Measurements from ENCODE around the gene SHD. TPM values are rescaled to one million over a fixed set of nuclear protein-coding genes. Genes with fewer than 3 reads are reported as not detected.

SHD gene
- total and polyA plus RNA-seq, 2 of the 4 experiments (the other 2 are of a cell fraction) = not detected

- ChIA-PET POLR2A (ENCODE audit: unreplicated experiment) (no interaction called here), CTCF (no interaction called here)
- H4K5ac ChIP-seq (ENCODE audit: low read depth, low read length) = no peak overlapping the region
- no peak overlapping the region for H2BK120ac ChIP-seq (ENCODE audit: low read depth, low read length)
- BruUV-seq (replicated peaks) = no TSS peak
- no peaks in the 10 kb centered on the region for H3K79me1 ChIP-seq (ENCODE audit: low read depth in 1 of 2, low read length in 2 of 2)
- intact Hi-C loops (cut with micrococcal nuclease) (no loop called here), dilution Hi-C loops (cut with HindIII; ENCODE audit: low sequenced_read_pairs, unreplicated experiment) (no loop called here), in situ Hi-C loops (cut with MboI; ENCODE audit: low sequenced_read_pairs) (no loop called here)
- H3K4me3 ChIP-seq (ENCODE audit: insufficient read depth, low read depth, low read length) = no peak overlapping the region
- H3K36me3 ChIP-seq (ENCODE audit: control insufficient read depth, insufficient read depth, low read length) = no peaks in the 10 kb centered on the region
- H2AFZ ChIP-seq (replicated peaks; ENCODE audit: low read length, poor library complexity) = peak overlapping the region; percentile 51
- DNase-seq = no peak
- H3K9me3 ChIP-seq (ENCODE audit: control insufficient read depth, insufficient read depth, low read length) = no peaks in the 10 kb centered on the region
- no peaks in the 10 kb centered on the region for H3K9me1 ChIP-seq (ENCODE audit: insufficient read depth, low read length)
- no peak overlapping the region for H4K91ac ChIP-seq (ENCODE audit: insufficient read depth, low read depth, low read length)
- no peak for ATAC-seq (ENCODE audit: low read depth)
- H2AK9ac ChIP-seq (replicated peaks; ENCODE audit: low read depth, low read length, poor library complexity) = no peak overlapping the region
- no peak overlapping the region for H3K56ac ChIP-seq (ENCODE audit: extremely low read depth, insufficient read depth, low read length)
- no peaks in the 10 kb centered on the region for H3K4me1 ChIP-seq (ENCODE audit: control insufficient read depth, insufficient read depth, low read length)
- no peak overlapping the region for H2BK5ac ChIP-seq (ENCODE audit: low read depth, low read length, poor library complexity, severe bottlenecking)
- no peak overlapping the region for H3K18ac ChIP-seq (ENCODE audit: low read depth, low read length)
- H2BK20ac ChIP-seq (ENCODE audit: low read depth, low read length) = no peak overlapping the region
- no peak overlapping the region for H3K23ac ChIP-seq (ENCODE audit: low read depth, low read length)
- no peak overlapping the region for H4K8ac ChIP-seq (ENCODE audit: low read depth in 2 of 2, low read length in 2 of 2)
- peaks cover 6% of the 10 kb centered on the region for H3K27me3 ChIP-seq (ENCODE audit: control insufficient read depth, insufficient read depth, low read length)
- no peak for TF ChIP-seq RCOR1 (IDR thresholded peaks at IDR 0.05; ENCODE audit: insufficient replicate concordance, low read length)
- TF ChIP-seq BHLHE40 (IDR thresholded peaks at IDR 0.05; ENCODE audit: low read depth, low read length) = no peak
- TF ChIP-seq NFE2L2 (IDR thresholded peaks at IDR 0.05; ENCODE audit: low read depth, low read length) = no peak
- TF ChIP-seq FOS (IDR thresholded peaks at IDR 0.05; ENCODE audit: low read depth, low read length) = no peak
- no peak for TF ChIP-seq USF2 (IDR thresholded peaks at IDR 0.05; ENCODE audit: low read depth, low read length)
- TF ChIP-seq POLR2A (IDR thresholded peaks at IDR 0.05; ENCODE audit: low read depth, low read length) = no peak
- no peak for TF ChIP-seq CTCF (conservative IDR thresholded peaks at IDR 0.05; ENCODE audit: low read depth, low read length)
- no peak for TF ChIP-seq CHD1 (IDR thresholded peaks at IDR 0.05; ENCODE audit: low read depth, low read length)
- no peak for TF ChIP-seq SMC3 (IDR thresholded peaks at IDR 0.05; ENCODE audit: low read depth, low read length)
- TF ChIP-seq RFX5 (IDR thresholded peaks at IDR 0.05; ENCODE audit: low read depth, low read length) = no peak
- TF ChIP-seq CEBPB (IDR thresholded peaks at IDR 0.05; ENCODE audit: low read depth, low read length) = no peak
- no peak overlapping the region for H3K4ac ChIP-seq (ENCODE audit: low read depth, low read length)
- no peak overlapping the region for H3K4me2 ChIP-seq (ENCODE audit: low read depth, low read length)
- no peak overlapping the region for H3K9ac ChIP-seq (ENCODE audit: low read depth, low read length)
- no peak overlapping the region for H3K14ac ChIP-seq (replicated peaks; ENCODE audit: low read depth, low read length)
- no peaks in the 10 kb centered on the region for H4K20me1 ChIP-seq (ENCODE audit: insufficient read depth, low read length)
- H2BK15ac ChIP-seq (ENCODE audit: low read depth, low read length) = no peak overlapping the region
- no peak overlapping the region for H3K27ac ChIP-seq (ENCODE audit: insufficient read depth, low read length)
- no peak overlapping the region for H2AK5ac ChIP-seq (ENCODE audit: low read depth, low read length)
- WGBS, 2 experiments (ENCODE audit: extremely low coverage in 2 of 2, insufficient read length in 1 of 2) = 50% methylated on average over 2 of the region's 13 CpGs; no CpG with 5 or more reads in 1 of the 2 experiments
Observed at GRCh38 chr19:4234862-4235201, 44.2 kb upstream of the SHD start.
